GM12874 (cell line): ENCODE results near the gene STOML1.

Experiments
- TF ChIP-seq, protein P1 (sequence below): IDR thresholded peaks from 2 replicates; pipeline ENCODE4 v1.5.1; 2011; ENCODE audit warnings: low read depth, mild to moderate bottlenecking, control low read depth, low read length, moderate library complexity; ENCODE audit not compliant: insufficient read depth

STOML1 gene

DNA sequence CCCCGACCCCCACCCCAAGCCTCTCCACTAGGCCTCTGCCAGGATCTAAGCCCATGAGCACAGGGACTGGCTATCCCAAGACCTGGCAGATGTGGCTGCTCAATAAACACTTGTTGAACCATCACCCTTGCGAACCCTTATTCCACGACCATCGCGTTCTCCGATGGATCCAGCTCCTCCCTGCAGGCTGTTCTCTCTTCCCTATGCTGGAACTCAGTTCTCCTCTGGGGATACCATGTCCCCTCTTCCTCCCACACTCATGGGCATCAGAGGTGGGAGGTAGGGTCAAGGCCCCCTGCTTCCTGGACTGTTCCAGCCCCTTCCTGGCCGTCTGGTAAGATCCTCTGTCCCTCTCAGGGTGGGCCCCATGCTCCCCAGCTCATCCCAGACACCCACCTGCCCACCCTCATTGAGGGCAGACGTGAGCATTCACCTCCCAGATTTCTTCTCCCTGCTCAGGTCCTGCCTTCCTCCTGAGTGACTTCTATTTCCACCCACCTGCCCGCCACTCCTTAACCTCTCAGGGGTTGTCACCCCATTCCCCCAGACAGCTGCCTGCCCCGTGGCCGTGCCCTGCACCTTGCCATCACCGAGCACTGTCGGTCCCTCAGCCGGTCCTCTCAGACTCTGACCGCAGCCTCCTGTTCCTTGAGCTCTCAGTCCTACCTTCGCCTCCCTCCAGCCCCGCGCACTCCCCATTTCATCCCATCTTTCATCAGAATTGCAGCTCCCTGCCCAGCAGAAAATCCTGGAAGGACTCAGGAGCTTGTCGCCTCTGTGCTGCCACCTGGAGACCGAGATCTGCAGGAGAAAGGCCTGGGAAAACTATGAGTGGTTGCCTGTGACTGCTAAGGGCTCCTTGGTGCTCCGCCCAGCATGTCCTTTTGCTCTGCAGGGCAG lies 44.4 kb upstream of the STOML1 start:
- TF ChIP-seq, protein P1, sequence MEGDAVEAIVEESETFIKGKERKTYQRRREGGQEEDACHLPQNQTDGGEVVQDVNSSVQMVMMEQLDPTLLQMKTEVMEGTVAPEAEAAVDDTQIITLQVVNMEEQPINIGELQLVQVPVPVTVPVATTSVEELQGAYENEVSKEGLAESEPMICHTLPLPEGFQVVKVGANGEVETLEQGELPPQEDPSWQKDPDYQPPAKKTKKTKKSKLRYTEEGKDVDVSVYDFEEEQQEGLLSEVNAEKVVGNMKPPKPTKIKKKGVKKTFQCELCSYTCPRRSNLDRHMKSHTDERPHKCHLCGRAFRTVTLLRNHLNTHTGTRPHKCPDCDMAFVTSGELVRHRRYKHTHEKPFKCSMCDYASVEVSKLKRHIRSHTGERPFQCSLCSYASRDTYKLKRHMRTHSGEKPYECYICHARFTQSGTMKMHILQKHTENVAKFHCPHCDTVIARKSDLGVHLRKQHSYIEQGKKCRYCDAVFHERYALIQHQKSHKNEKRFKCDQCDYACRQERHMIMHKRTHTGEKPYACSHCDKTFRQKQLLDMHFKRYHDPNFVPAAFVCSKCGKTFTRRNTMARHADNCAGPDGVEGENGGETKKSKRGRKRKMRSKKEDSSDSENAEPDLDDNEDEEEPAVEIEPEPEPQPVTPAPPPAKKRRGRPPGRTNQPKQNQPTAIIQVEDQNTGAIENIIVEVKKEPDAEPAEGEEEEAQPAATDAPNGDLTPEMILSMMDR: no peak

DNA sequence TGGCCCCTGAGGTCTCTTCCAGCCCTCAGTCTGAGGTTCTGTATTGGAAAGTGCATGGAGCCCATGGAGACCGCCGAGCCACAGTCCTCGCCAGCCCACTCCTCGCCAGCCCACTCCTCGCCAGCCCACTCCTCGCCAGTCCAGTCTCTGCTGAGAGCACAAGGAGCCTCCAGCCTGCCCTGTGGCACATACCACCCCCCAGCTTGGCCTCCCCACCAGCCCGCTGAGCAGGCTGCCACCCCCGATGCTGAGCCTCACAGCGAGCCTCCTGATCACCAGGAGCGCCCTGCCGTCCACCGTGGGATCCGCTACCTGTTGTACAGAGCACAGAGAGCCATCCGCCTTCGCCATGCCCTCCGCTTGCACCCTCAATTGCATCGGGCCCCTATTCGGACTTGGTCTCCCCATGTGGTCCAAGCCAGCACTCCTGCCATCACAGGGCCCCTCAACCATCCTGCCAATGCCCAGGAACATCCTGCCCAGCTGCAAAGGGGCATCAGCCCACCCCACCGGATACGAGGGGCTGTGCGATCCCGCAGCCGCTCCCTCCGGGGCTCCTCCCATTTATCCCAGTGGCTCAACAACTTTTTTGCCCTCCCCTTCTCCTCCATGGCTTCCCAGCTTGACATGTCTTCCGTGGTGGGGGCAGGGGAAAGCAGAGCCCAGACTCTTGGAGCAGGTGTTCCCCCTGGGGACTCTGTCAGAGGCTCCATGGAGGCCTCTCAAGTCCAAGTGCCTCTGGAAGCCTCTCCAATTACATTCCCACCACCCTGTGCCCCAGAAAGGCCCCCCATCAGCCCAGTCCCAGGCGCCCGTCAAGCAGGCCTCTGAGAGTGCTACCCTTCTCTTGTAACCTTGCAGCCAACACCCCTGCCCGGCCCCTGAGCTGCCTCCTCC lies 43.3 kb upstream of the STOML1 start:
- TF ChIP-seq, protein P1: no peak

DNA sequence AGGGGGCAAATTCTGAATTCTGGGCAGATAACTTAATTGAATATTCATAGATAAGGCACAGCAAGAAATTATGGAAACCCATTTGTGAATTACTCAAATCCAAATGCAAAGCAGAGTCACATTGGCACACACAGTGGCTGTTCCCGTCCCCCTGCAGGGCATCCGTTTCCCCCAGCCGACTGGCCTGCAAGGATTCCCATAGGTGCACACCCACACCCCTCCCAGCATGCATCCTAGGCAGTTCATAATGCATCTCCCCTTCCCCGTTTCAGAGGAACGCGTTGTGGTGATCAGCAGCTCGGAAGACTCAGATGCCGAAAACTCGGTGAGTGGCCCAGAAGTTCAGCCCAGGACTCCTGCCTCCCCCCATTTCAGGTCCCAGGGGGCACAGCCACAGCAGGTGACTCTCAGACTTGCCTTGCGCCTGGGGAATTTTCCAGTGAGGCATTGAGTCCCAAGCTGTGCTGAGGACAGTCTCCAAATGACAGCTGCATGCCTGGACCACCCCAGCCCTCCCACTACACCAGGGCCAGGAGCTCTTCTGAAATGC lies 42.2 kb upstream of the STOML1 start:
- TF ChIP-seq, protein P1: no peak

DNA sequence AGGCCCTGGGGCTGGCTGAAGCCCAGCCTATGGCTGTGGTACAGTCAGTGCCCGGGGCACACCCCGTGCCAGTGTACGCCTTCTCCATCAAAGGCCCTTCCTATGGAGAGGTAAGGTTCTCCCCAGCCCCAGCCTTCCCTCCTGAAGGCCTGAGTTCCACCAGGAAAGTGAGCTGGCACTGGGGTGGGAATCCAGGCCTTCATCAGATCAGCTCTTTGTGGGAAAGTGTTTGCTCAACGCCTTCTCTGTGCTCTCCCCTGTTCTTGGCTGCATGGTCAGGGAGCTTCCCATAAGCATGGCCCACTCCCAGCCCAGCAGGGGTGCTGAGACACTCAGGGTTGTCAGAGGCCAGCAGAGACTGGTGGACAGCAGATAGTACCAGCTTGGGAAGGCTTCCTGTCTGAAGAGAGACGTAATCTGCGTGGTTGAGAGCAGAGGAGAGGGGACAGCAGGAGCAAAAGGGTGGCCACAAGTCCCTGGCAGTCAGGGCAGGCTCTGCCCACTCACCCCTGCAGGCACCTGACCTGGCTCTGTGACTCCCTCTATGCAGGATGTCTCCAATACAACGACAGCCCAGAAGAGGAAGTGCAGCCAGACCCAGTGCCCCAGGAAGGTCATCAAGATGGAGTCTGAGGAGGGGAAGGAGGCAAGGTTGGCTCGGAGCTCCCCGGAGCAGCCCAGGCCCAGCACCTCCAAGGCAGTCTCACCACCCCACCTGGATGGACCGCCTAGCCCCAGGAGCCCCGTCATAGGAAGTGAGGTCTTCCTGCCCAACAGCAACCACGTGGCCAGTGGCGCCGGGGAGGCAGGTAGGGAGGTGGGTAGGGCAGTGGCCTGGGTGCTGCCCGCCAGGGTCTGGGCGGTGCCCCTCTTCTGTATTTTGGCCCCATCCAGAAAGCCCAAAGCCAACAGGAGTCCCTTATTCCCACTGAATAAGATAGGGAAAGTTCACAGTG lies 40.8 kb upstream of the STOML1 start:
- TF ChIP-seq, protein P1: no peak

DNA sequence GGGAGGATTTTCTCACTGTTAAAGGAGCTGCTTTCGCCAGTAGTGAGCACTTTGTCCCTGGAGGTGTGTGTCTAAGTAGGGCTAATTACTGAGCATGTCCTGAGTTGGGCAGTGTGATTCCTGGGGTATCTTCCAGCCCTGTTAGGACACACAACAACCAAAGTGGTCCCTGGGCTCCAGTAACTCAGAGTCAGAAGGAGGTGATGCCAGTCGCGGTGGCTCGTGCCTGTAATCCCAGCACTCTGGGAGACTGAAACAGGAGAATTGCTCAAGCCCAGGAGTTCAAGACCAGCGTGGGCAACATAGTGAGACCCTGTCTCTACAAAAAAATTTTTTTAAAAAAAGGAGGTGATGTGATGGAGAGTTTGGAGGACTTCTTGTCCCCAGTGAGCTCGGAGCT lies 40.0 kb upstream of the STOML1 start:
- TF ChIP-seq, protein P1: no peak

DNA sequence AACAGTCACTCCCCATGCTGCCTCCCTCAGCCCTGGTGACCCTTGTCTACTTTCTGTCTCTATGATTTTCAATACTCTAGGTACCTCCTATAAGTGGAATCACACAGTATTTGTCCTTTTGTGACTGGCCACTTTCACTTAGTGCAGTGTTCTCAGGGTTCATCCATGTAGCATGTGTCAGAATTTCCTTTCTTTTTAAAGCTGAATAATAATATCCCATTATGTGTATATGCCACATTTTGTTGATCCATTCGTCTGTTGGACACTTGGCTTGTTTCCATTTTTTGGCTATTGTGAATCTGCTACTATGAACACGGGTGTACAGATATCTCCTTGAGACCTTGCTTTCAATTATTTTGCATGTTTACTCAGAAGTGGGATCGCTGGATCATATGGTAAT lies 36.6 kb upstream of the STOML1 start:
- TF ChIP-seq, protein P1: no peak
